ENCODE results near the gene COPB2.
"Not testable (repeated sequence)": the region's sequence is repeated elsewhere in the genome, so short reads cannot be mapped to it uniquely, and the experiment has no call there.

DNA sequence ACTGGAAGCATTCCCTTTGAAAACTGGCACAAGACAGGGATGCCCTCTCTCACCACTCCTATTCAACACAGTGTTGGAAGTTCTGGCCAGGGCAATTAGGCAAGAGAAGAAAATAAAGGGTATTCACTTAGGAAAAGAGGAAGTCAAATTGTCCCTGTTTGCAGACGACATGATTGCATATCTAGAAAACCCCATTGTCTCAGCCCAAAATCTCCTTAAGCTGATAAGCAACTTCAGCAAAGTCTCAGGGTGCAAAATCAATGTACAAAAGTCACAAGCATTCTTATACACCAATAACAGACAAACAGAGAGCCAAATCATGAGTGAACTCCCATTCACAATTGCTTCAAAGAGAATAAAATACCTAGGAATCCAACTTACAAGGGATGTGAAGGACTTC, 54.8 kb downstream of the COPB2 start:
- TF ChIP-seq, protein P1, sequence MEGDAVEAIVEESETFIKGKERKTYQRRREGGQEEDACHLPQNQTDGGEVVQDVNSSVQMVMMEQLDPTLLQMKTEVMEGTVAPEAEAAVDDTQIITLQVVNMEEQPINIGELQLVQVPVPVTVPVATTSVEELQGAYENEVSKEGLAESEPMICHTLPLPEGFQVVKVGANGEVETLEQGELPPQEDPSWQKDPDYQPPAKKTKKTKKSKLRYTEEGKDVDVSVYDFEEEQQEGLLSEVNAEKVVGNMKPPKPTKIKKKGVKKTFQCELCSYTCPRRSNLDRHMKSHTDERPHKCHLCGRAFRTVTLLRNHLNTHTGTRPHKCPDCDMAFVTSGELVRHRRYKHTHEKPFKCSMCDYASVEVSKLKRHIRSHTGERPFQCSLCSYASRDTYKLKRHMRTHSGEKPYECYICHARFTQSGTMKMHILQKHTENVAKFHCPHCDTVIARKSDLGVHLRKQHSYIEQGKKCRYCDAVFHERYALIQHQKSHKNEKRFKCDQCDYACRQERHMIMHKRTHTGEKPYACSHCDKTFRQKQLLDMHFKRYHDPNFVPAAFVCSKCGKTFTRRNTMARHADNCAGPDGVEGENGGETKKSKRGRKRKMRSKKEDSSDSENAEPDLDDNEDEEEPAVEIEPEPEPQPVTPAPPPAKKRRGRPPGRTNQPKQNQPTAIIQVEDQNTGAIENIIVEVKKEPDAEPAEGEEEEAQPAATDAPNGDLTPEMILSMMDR (optimal IDR thresholded peaks at IDR 0.05 in 1 of 3, IDR thresholded peaks at IDR 0.05 in 1 of 3, conservative IDR thresholded peaks at IDR 0.05 in 1 of 3; ENCODE audit: extremely low read depth in 1 of 3, insufficient read depth in 2 of 3, low read length in 3 of 3): not testable (repeated sequence)
- TF ChIP-seq EZH2 (IDR thresholded peaks at IDR 0.05; ENCODE audit: low read length): not testable (repeated sequence)
